T-cell (primary cell): Measurements from ENCODE around the gene UBAP1L. TPM values are rescaled to one million over a fixed set of nuclear protein-coding genes. Genes with fewer than 3 reads are reported as not detected.
"Not testable (repeated sequence)": the region's sequence is repeated elsewhere in the genome, so short reads cannot be mapped to it uniquely, and the experiment has no call there.

ENCODE experiments used
- ATAC-seq, 4 experiments: fragments of 200-7000 bp in 3 of 4; fragments of 150-1000 bp in 1 of 4; cut with Tn5 transposase; replicated peaks in 1 of 4; 1 replicate in 3 of 4; 2 replicates in 1 of 4; pipeline ENCODE4 v1.10.0; 2021; ENCODE audit warnings: moderate library complexity in 3 of 4, mild to moderate bottlenecking in 2 of 4, moderate number of reproducible peaks in 1 of 4
- CTCF ChIA-PET, 2 donors: fragments of 300-600 bp; sonication (Branson Sonifier 250); formaldehyde crosslinking; loops; one replicate each; lab custom pipeline; 2022; ENCODE audit warnings: antibody characterized with exemption in 2 of 2; lab: Charles Lee
- POLR2A ChIA-PET, 2 donors: fragments of 300-600 bp; sonication (Branson Sonifier 250); formaldehyde crosslinking; loops; one replicate each; lab custom pipeline; 2022; ENCODE audit warnings: antibody characterized with exemption in 2 of 2; lab: Charles Lee
- DNase-seq, 35 experiments: peaks; one replicate each; pipeline versions ENCODE4 v3.0.0 to v3.0.0-alpha.2; 2013 to 2023
- H3K27ac ChIP-seq: one replicate; pipeline ENCODE4 v1.5.1; 2013; ENCODE audit warnings: low read length
- H3K27me3 ChIP-seq, 2 experiments: replicated peaks in 1 of 2; 1 replicate in 1 of 2; 2 replicates in 1 of 2; pipeline versions ENCODE4 v1.6.1 to v1.7.0; 2013; ENCODE audit warnings: low read length in 1 of 2, mixed read lengths in 1 of 2; ENCODE audit not compliant: control insufficient read depth in 2 of 2, insufficient read depth in 2 of 2; ENCODE audit errors: extremely low read depth in 1 of 2
- H3K36me3 ChIP-seq, 2 donors: 1 replicate in 1 of 2; 2 replicates in 1 of 2; pipeline versions ENCODE4 v1.6.1 to v1.7.0; 2013; ENCODE audit warnings: low read length in 1 of 2; ENCODE audit not compliant: control insufficient read depth in 2 of 2, insufficient read depth in 1 of 2; ENCODE audit errors: extremely low read depth in 1 of 2
- H3K4me1 ChIP-seq, 2 experiments: 1 replicate in 1 of 2; 2 replicates in 1 of 2; pipeline versions ENCODE4 v1.6.1 to v1.7.0; 2013; ENCODE audit warnings: low read length in 2 of 2, mixed read lengths in 1 of 2; ENCODE audit not compliant: insufficient read depth in 2 of 2, control insufficient read depth in 1 of 2; ENCODE audit errors: extremely low read depth in 1 of 2
- H3K4me3 ChIP-seq, 2 donors: 1 replicate in 1 of 2; 2 replicates in 1 of 2; pipeline versions ENCODE4 v1.5.1 to v1.7.0; 2013; ENCODE audit warnings: mild to moderate bottlenecking in 2 of 2, low read length in 1 of 2, moderate library complexity in 1 of 2; ENCODE audit not compliant: control insufficient read depth in 1 of 2; ENCODE audit errors: extremely low read depth in 1 of 2
- H3K9me3 ChIP-seq: 2 replicates; pipeline ENCODE4 v1.7.0; 2013
- H3K27ac Mint-ChIP-seq, 2 donors: one replicate each; pipeline ENCODE4 v1.8.0; 2020 to 2021; ENCODE audit warnings: mild to moderate bottlenecking in 2 of 2, mixed read lengths in 2 of 2
- H3K27me3 Mint-ChIP-seq, 2 donors: one replicate each; pipeline ENCODE4 v1.8.0; 2021 to 2022; ENCODE audit warnings: mixed read lengths in 2 of 2
- H3K36me3 Mint-ChIP-seq: one replicate; pipeline ENCODE4 v1.8.0; 2021; ENCODE audit warnings: mixed read lengths
- H3K4me1 Mint-ChIP-seq, 3 donors: one replicate each; pipeline ENCODE4 v1.8.0; 2020 to 2022; ENCODE audit warnings: mixed read lengths in 3 of 3, mild to moderate bottlenecking in 1 of 3
- H3K4me3 Mint-ChIP-seq, 3 donors: one replicate each; pipeline ENCODE4 v1.8.0; 2020 to 2022; ENCODE audit warnings: mild to moderate bottlenecking in 3 of 3, mixed read lengths in 3 of 3, moderate library complexity in 3 of 3
- H3K9me3 Mint-ChIP-seq, 3 donors: one replicate each; pipeline ENCODE4 v1.8.0; 2020 to 2022; ENCODE audit warnings: mixed read lengths in 3 of 3
- WGBS: methylation state at CpG from one replicate; pipeline ENCODE4 v1.1.5; 2013; ENCODE audit warnings: missing lambda C conversion rate; ENCODE audit not compliant: insufficient coverage; 5-methylcytosine and 5-hydroxymethylcytosine counted together
- total RNA-seq, 35 experiments: library from RNA in 6 of 35; stranded (reverse) in 6 of 35; fragments of 120-200 nt in 1 of 35; gene quantifications; one replicate each; pipeline versions ENCODE4 v1.2.1 to v1.2.4 and lab custom pipeline; 2013 to 2026

UBAP1L gene
- total RNA-seq, 5 donors from 2014 or later (not counting 1 experiment from before 2014, with no cell fraction given), result 12.5 to 15.1 (median 13.2) TPM

- H3K9me3 Mint-ChIP-seq, result no peaks in the 10 kb centered on the region
- H3K27me3 Mint-ChIP-seq, result no peaks in the 10 kb centered on the region
- no peak overlapping the region for H3K27ac Mint-ChIP-seq
- peaks cover 4% of the 10 kb centered on the region in 3 donors for H3K4me1 Mint-ChIP-seq
- ATAC-seq (no peak), DNase-seq (no peak)
- no peak overlapping the region for H3K4me3 Mint-ChIP-seq
- ChIA-PET POLR2A (no interaction called here), CTCF (no interaction called here)
- WGBS, result 100% methylated on average over 2 of the region's 7 CpGs
- Histone ChIP-seq H3K9me3 (no peaks in the 10 kb centered on the region), H3K4me1 (peaks cover 0 to 2% of the 10 kb centered on the region in 2 experiments), H3K36me3 (peaks cover 0 to 43% of the 10 kb centered on the region in 2 donors), H3K27me3 (no peaks in the 10 kb centered on the region), H3K27ac (no peak overlapping the region), H3K4me3 (no peak overlapping the region)
- H3K36me3 Mint-ChIP-seq, result peaks cover 35% of the 10 kb centered on the region
Measured at GRCh38 chr15:65097651-65098263, 17.2 kb downstream of the UBAP1L start.

GRCh38 chr15:65096481-65097385, 18.3 kb downstream of the UBAP1L start:
- Mint-ChIP-seq H3K36me3 (peaks cover 35% of the 10 kb centered on the region), H3K9me3 (no peaks in the 10 kb centered on the region), H3K27me3 (no peaks in the 10 kb centered on the region), H3K4me3 (no peak overlapping the region), H3K27ac (no peak overlapping the region), H3K4me1 (peaks cover 3 to 4% (median 4%) of the 10 kb centered on the region in 3 donors)
- POLR2A ChIA-PET, result no interaction called here
- DNase-seq (no peak), ATAC-seq (no peak)
- H3K4me1 ChIP-seq, result peaks cover 0 to 2% of the 10 kb centered on the region in 2 experiments
- no peak overlapping the region for H3K27ac ChIP-seq
- peaks cover 0 to 43% of the 10 kb centered on the region in 2 donors for H3K36me3 ChIP-seq
- no peaks in the 10 kb centered on the region for H3K27me3 ChIP-seq
- 93% methylated on average over 3 of the region's 6 CpGs for WGBS
- CTCF ChIA-PET, result no interaction called here
- no peak overlapping the region for H3K4me3 ChIP-seq
- H3K9me3 ChIP-seq, result no peaks in the 10 kb centered on the region

GRCh38 chr15:65095747-65096104, 19.3 kb downstream of the UBAP1L start:
- no peak for DNase-seq
- no peak overlapping the region for H3K27ac Mint-ChIP-seq
- Histone ChIP-seq H3K27ac (no peak overlapping the region), H3K4me3 (no peak overlapping the region), H3K9me3 (no peaks in the 10 kb centered on the region), H3K27me3 (no peaks in the 10 kb centered on the region), H3K36me3 (peaks cover 0 to 38% of the 10 kb centered on the region in 2 donors), H3K4me1 (no peaks in the 10 kb centered on the region)
- no peaks in the 10 kb centered on the region for H3K9me3 Mint-ChIP-seq
- ChIA-PET POLR2A (no interaction called here), CTCF (no interaction called here)
- H3K36me3 Mint-ChIP-seq, result peaks cover 29% of the 10 kb centered on the region
- no peak for ATAC-seq
- no peak overlapping the region for H3K4me3 Mint-ChIP-seq
- WGBS, result 88% methylated on average over 6 of the region's 6 CpGs
- no peaks in the 10 kb centered on the region for H3K27me3 Mint-ChIP-seq
- no peaks in the 10 kb centered on the region for H3K4me1 Mint-ChIP-seq

- Histone ChIP-seq H3K4me1 (no peaks in the 10 kb centered on the region), H3K36me3 (peaks cover 0 to 34% of the 10 kb centered on the region in 2 donors), H3K27me3 (no peaks in the 10 kb centered on the region), H3K9me3 (no peaks in the 10 kb centered on the region), H3K4me3 (no peak overlapping the region), H3K27ac (no peak overlapping the region)
- ChIA-PET CTCF (no interaction called here), POLR2A (no interaction called here)
- 93% methylated on average over 3 of the region's 5 CpGs for WGBS
- no peak overlapping the region for H3K27ac Mint-ChIP-seq
- no peak for DNase-seq
- H3K27me3 Mint-ChIP-seq, result no peaks in the 10 kb centered on the region
- H3K4me1 Mint-ChIP-seq, result no peaks in the 10 kb centered on the region
- no peak for ATAC-seq
- H3K9me3 Mint-ChIP-seq, result no peaks in the 10 kb centered on the region
- H3K36me3 Mint-ChIP-seq, result peaks cover 25% of the 10 kb centered on the region
- no peak overlapping the region for H3K4me3 Mint-ChIP-seq
Measured at GRCh38 chr15:65095011-65095746, 19.8 kb downstream of the UBAP1L start.

GRCh38 chr15:65094294-65094995, 20.6 kb downstream of the UBAP1L start:
- no peak overlapping the region for H3K4me3 ChIP-seq
- H3K36me3 Mint-ChIP-seq, result peaks cover 22% of the 10 kb centered on the region
- H3K4me1 ChIP-seq, result no peaks in the 10 kb centered on the region
- H3K27ac Mint-ChIP-seq, result no peak overlapping the region
- H3K9me3 Mint-ChIP-seq, result no peaks in the 10 kb centered on the region
- no peaks in the 10 kb centered on the region for H3K4me1 Mint-ChIP-seq
- 100% methylated on average over 8 of the region's 14 CpGs for WGBS
- H3K36me3 ChIP-seq, result peaks cover 0 to 30% of the 10 kb centered on the region in 2 donors
- no peaks in the 10 kb centered on the region for H3K27me3 ChIP-seq
- ATAC-seq (no peak), DNase-seq (no peak)
- no peak overlapping the region for H3K27ac ChIP-seq
- no peaks in the 10 kb centered on the region for H3K9me3 ChIP-seq
- no peak overlapping the region for H3K4me3 Mint-ChIP-seq
- CTCF ChIA-PET, result no interaction called here
- H3K27me3 Mint-ChIP-seq, result no peaks in the 10 kb centered on the region
- POLR2A ChIA-PET, result no interaction called here

- H3K36me3 Mint-ChIP-seq, result peaks cover 18% of the 10 kb centered on the region
- H3K27me3 Mint-ChIP-seq, H3K4me1 Mint-ChIP-seq, H3K27me3 ChIP-seq, H3K9me3 Mint-ChIP-seq, H3K27ac ChIP-seq, H3K4me3 Mint-ChIP-seq, POLR2A ChIA-PET, H3K4me1 ChIP-seq, H3K27ac Mint-ChIP-seq, DNase-seq, CTCF ChIA-PET, H3K9me3 ChIP-seq, ATAC-seq, H3K4me3 ChIP-seq: not testable (repeated sequence)
- 98% methylated on average over 12 of the region's 13 CpGs for WGBS
- H3K36me3 ChIP-seq, result peaks cover 0 to 24% of the 10 kb centered on the region in 2 donors
Measured at GRCh38 chr15:65093793-65094170, 21.2 kb downstream of the UBAP1L start.
